Activated CD4-positive, alpha-beta T cell treated with anti-CD3 and anti-CD28 coated beads, Interleukin-2, amount 10 ng/mL, durations not matched to agents 24 days and 14 days (primary cell): Measurements from ENCODE around the gene TAB2. TPM values are rescaled to one million over a fixed set of nuclear protein-coding genes. Genes with fewer than 3 reads are reported as not detected.

ENCODE experiments used
- DNase-seq: peaks from one replicate; pipeline ENCODE4 v3.0.0; 2022
- H3K27ac Mint-ChIP-seq: one replicate; pipeline ENCODE4 v1.8.0; 2022; ENCODE audit warnings: mild to moderate bottlenecking, mixed read lengths
- H3K27me3 Mint-ChIP-seq: one replicate; pipeline ENCODE4 v1.8.0; 2022; ENCODE audit warnings: mixed read lengths
- H3K36me3 Mint-ChIP-seq: one replicate; pipeline ENCODE4 v1.8.0; 2022; ENCODE audit warnings: low read depth, mild to moderate bottlenecking, mixed read lengths
- H3K4me1 Mint-ChIP-seq: one replicate; pipeline ENCODE4 v1.8.0; 2021; ENCODE audit warnings: mixed read lengths
- H3K4me3 Mint-ChIP-seq: one replicate; pipeline ENCODE4 v1.8.0; 2022; ENCODE audit warnings: mild to moderate bottlenecking, moderate library complexity, mixed read lengths
- H3K9me3 Mint-ChIP-seq: one replicate; pipeline ENCODE4 v1.8.0; 2021; ENCODE audit warnings: mixed read lengths
- intact Hi-C: fragments of 100-400 bp; cut with micrococcal nuclease; formaldehyde crosslinking; loops from one replicate; pipeline ENCODE4 v1.15.1; 2023
- total RNA-seq: library from RNA; stranded (reverse); gene quantifications from 2 replicates; pipeline ENCODE4 v1.2.3, GENCODE V29; 2022

The TAB2 gene
- total RNA-seq = 135 and 136 TPM in 2 replicates

- H3K9me3 Mint-ChIP-seq = peaks cover 8% of the 10 kb centered on the region
- peak within 1 kb of the TSS; percentile 99 for H3K27ac Mint-ChIP-seq
- H3K4me3 Mint-ChIP-seq = peak within 1 kb of the TSS; percentile 91
- peaks cover 34% of the 10 kb centered on the region for H3K36me3 Mint-ChIP-seq
- intact Hi-C loops = loop anchor here (1.0 to 5.0 kb wide), 10 partner anchors 47 to 241 kb away; no protein-coding TSS in a partner anchor
- H3K4me1 Mint-ChIP-seq = peaks cover 44% of the 10 kb centered on the region
- no peaks in the 10 kb centered on the region for H3K27me3 Mint-ChIP-seq
- peak; percentile 93 for DNase-seq
Observed at GRCh38 chr6:149317644-149318571, at the start of gene TAB2. Gene TAB2 (plus strand): TSS chr6:149317712. CDS start chr6:149369998, 52,286 bp downstream.

GRCh38 chr6:149268146-149268545, 49.4 kb upstream of the TAB2 start:
- Mint-ChIP-seq H3K27ac (no peak overlapping the region), H3K36me3 (peaks cover 5% of the 10 kb centered on the region), H3K4me1 (peaks cover 52% of the 10 kb centered on the region), H3K4me3 (no peak overlapping the region), H3K27me3 (no peaks in the 10 kb centered on the region), H3K9me3 (peaks cover 9% of the 10 kb centered on the region)
- DNase-seq = no peak
- intact Hi-C loops = no loop called here

GRCh38 chr6:149268768-149269167, 48.7 kb upstream of the TAB2 start:
- Mint-ChIP-seq H3K9me3 (peaks cover 15% of the 10 kb centered on the region), H3K27ac (no peak overlapping the region), H3K4me3 (no peak overlapping the region), H3K27me3 (no peaks in the 10 kb centered on the region), H3K36me3 (peaks cover 12% of the 10 kb centered on the region), H3K4me1 (peaks cover 58% of the 10 kb centered on the region)
- intact Hi-C loops = no loop called here
- no peak for DNase-seq

GRCh38 chr6:149270616-149271015, 46.9 kb upstream of the TAB2 start:
- no peak for DNase-seq
- Mint-ChIP-seq H3K4me3 (no peak overlapping the region), H3K4me1 (peaks cover 46% of the 10 kb centered on the region), H3K9me3 (peaks cover 22% of the 10 kb centered on the region), H3K36me3 (peaks cover 12% of the 10 kb centered on the region), H3K27me3 (no peaks in the 10 kb centered on the region), H3K27ac (no peak overlapping the region)
- intact Hi-C loops = loop anchor here (1.0 to 2.0 kb wide), 5 partner anchors 14 to 130 kb away; no protein-coding TSS in a partner anchor

GRCh38 chr6:149271348-149272340, 45.9 kb upstream of the TAB2 start:
- DNase-seq = peak; percentile 74
- intact Hi-C loops = loop anchor here (1.0 to 2.0 kb wide), 5 partner anchors 13 to 131 kb away; no protein-coding TSS in a partner anchor
- Mint-ChIP-seq H3K4me3 (peak overlapping the region; percentile 60), H3K27ac (peak overlapping the region; percentile 94), H3K4me1 (peaks cover 37% of the 10 kb centered on the region), H3K9me3 (peaks cover 23% of the 10 kb centered on the region), H3K27me3 (no peaks in the 10 kb centered on the region), H3K36me3 (peaks cover 12% of the 10 kb centered on the region)

GRCh38 chr6:149273318-149273717, 44.2 kb upstream of the TAB2 start:
- Mint-ChIP-seq H3K27me3 (no peaks in the 10 kb centered on the region), H3K36me3 (peaks cover 12% of the 10 kb centered on the region), H3K4me1 (peaks cover 33% of the 10 kb centered on the region), H3K4me3 (peak overlapping the region; percentile 34), H3K27ac (peak overlapping the region; percentile 65), H3K9me3 (peaks cover 23% of the 10 kb centered on the region)
- DNase-seq = no peak
- intact Hi-C loops = no loop called here

- peaks cover 51% of the 10 kb centered on the region for H3K4me1 Mint-ChIP-seq
- H3K36me3 Mint-ChIP-seq = peaks cover 12% of the 10 kb centered on the region
- no peak for DNase-seq
- no peak overlapping the region for H3K27ac Mint-ChIP-seq
- no peaks in the 10 kb centered on the region for H3K27me3 Mint-ChIP-seq
- intact Hi-C loops = no loop called here
- peaks cover 20% of the 10 kb centered on the region for H3K9me3 Mint-ChIP-seq
- H3K4me3 Mint-ChIP-seq = no peak overlapping the region
Observed at GRCh38 chr6:149275621-149276020, 41.9 kb upstream of the TAB2 start.

- Mint-ChIP-seq H3K9me3 (peaks cover 16% of the 10 kb centered on the region), H3K4me1 (peaks cover 32% of the 10 kb centered on the region)
Observed at GRCh38 chr6:149277621-149278020, 39.9 kb upstream of the TAB2 start.

GRCh38 chr6:149278997-149279396, 38.5 kb upstream of the TAB2 start:
- H3K4me1 Mint-ChIP-seq = peaks cover 27% of the 10 kb centered on the region
- no peaks in the 10 kb centered on the region for H3K36me3 Mint-ChIP-seq
- H3K27ac Mint-ChIP-seq = no peak overlapping the region
- peak; percentile 58 for DNase-seq
- intact Hi-C loops = no loop called here
- H3K4me3 Mint-ChIP-seq = no peak overlapping the region
- peaks cover 6% of the 10 kb centered on the region for H3K9me3 Mint-ChIP-seq
- H3K27me3 Mint-ChIP-seq = no peaks in the 10 kb centered on the region

More at GRCh38 chr6:149277621-149278020, 39.9 kb upstream of the TAB2 start:
- H3K36me3 Mint-ChIP-seq = peaks cover 9% of the 10 kb centered on the region
- no peak overlapping the region for H3K27ac Mint-ChIP-seq
- DNase-seq = no peak
- H3K4me3 Mint-ChIP-seq = no peak overlapping the region
- intact Hi-C loops = no loop called here
- H3K27me3 Mint-ChIP-seq = no peaks in the 10 kb centered on the region

- Mint-ChIP-seq H3K27ac (peak overlapping the region; percentile 83), H3K4me1 (peaks cover 41% of the 10 kb centered on the region), H3K36me3 (no peaks in the 10 kb centered on the region), H3K9me3 (no peaks in the 10 kb centered on the region), H3K27me3 (no peaks in the 10 kb centered on the region), H3K4me3 (peak overlapping the region; percentile 35)
- DNase-seq = peak; percentile 71
- intact Hi-C loops = loop anchor here (2.0 to 5.0 kb wide), 3 partner anchors 14 to 38 kb away; no protein-coding TSS in a partner anchor
Observed at GRCh38 chr6:149284904-149285303, 32.6 kb upstream of the TAB2 start.

- Mint-ChIP-seq H3K27me3 (no peaks in the 10 kb centered on the region), H3K9me3 (no peaks in the 10 kb centered on the region), H3K4me3 (no peak overlapping the region), H3K27ac (no peak overlapping the region), H3K36me3 (no peaks in the 10 kb centered on the region), H3K4me1 (peaks cover 36% of the 10 kb centered on the region)
- intact Hi-C loops = loop anchor here (2.0 to 5.0 kb wide), 3 partner anchors 15 to 38 kb away; no protein-coding TSS in a partner anchor
- DNase-seq = no peak
Observed at GRCh38 chr6:149285626-149286025, 31.9 kb upstream of the TAB2 start.

GRCh38 chr6:149286905-149287304, 30.6 kb upstream of the TAB2 start:
- Mint-ChIP-seq H3K27me3 (no peaks in the 10 kb centered on the region), H3K27ac (no peak overlapping the region), H3K9me3 (no peaks in the 10 kb centered on the region), H3K4me3 (no peak overlapping the region), H3K36me3 (no peaks in the 10 kb centered on the region), H3K4me1 (peaks cover 36% of the 10 kb centered on the region)
- intact Hi-C loops = loop anchor here (5.0 kb wide), 1 partner anchor 40 kb away; no protein-coding TSS in a partner anchor
- DNase-seq = no peak

GRCh38 chr6:149289192-149289781, 28.2 kb upstream of the TAB2 start:
- DNase-seq = no peak
- no peak overlapping the region for H3K27ac Mint-ChIP-seq
- no peaks in the 10 kb centered on the region for H3K36me3 Mint-ChIP-seq
- H3K4me3 Mint-ChIP-seq = no peak overlapping the region
- intact Hi-C loops = loop anchor here (5.0 kb wide), 1 partner anchor 42 kb away; no protein-coding TSS in a partner anchor
- no peaks in the 10 kb centered on the region for H3K27me3 Mint-ChIP-seq
- H3K4me1 Mint-ChIP-seq = peaks cover 29% of the 10 kb centered on the region
- no peaks in the 10 kb centered on the region for H3K9me3 Mint-ChIP-seq
